ENCODE data around the gene MRPS10. TPM values are rescaled to one million over a fixed set of nuclear protein-coding genes. Genes with fewer than 3 reads are reported as not detected.
A peak's percentile ranks its signal among the peaks of the same experiment; 100 is the strongest.

Gene MRPS10
- total RNA-seq, 1 experiment from 2014 or later = 62.9 TPM

GRCh38 chr6:42250274-42250931 lies 32.7 kb upstream of the MRPS10 start:
- ChIA-PET CTCF (no interaction called here), POLR2A (no interaction called here)
- no TSS peak for BruUV-seq (replicated peaks)
- DNase-seq (ENCODE audit: unreplicated experiment) = no peak
- intact Hi-C loops (cut with micrococcal nuclease) = no loop called here
- Mint-ChIP-seq H3K4me1 (ENCODE audit: insufficient read depth, unreplicated experiment) (peaks cover 25% of the 10 kb centered on the region), H3K9me3 (ENCODE audit: unreplicated experiment) (no peaks in the 10 kb centered on the region), H3K4me3 (ENCODE audit: unreplicated experiment) (no peak overlapping the region), H3K36me3 (ENCODE audit: insufficient read depth, unreplicated experiment) (peaks cover 68% of the 10 kb centered on the region), H3K27me3 (ENCODE audit: insufficient read depth, unreplicated experiment) (no peaks in the 10 kb centered on the region), H3K27ac (ENCODE audit: low read depth, unreplicated experiment) (no peak overlapping the region)
- no peak for TF ChIP-seq CTCF (IDR thresholded peaks at IDR 0.05; ENCODE audit: unreplicated experiment)

GRCh38 chr6:42249279-42249678 lies 31.6 kb upstream of the MRPS10 start:
- Mint-ChIP-seq H3K9me3 (ENCODE audit: unreplicated experiment) (no peaks in the 10 kb centered on the region), H3K27me3 (ENCODE audit: insufficient read depth, unreplicated experiment) (no peaks in the 10 kb centered on the region), H3K36me3 (ENCODE audit: insufficient read depth, unreplicated experiment) (peaks cover 71% of the 10 kb centered on the region), H3K27ac (ENCODE audit: low read depth, unreplicated experiment) (peak overlapping the region; percentile 68), H3K4me3 (ENCODE audit: unreplicated experiment) (no peak overlapping the region), H3K4me1 (ENCODE audit: insufficient read depth, unreplicated experiment) (peaks cover 25% of the 10 kb centered on the region)
- intact Hi-C loops (cut with micrococcal nuclease) = no loop called here
- no peak for TF ChIP-seq CTCF (IDR thresholded peaks at IDR 0.05; ENCODE audit: unreplicated experiment)
- ChIA-PET CTCF (interaction anchor here (0.8 kb wide), 1 partner anchor 13 kb away, joined by 3 read pairs; no protein-coding TSS in a partner anchor), POLR2A (interaction anchor here (0.7 to 1.9 kb wide), 2 partner anchors 10 to 153 kb away, joined by 3 to 6 read pairs; no protein-coding TSS in a partner anchor)
- no TSS peak for BruUV-seq (replicated peaks)
- peak; percentile 73 for DNase-seq (ENCODE audit: unreplicated experiment)

GRCh38 chr6:42243046-42243445 lies 25.4 kb upstream of the MRPS10 start:
- intact Hi-C loops (cut with micrococcal nuclease) = no loop called here
- H3K4me3 Mint-ChIP-seq (ENCODE audit: unreplicated experiment) = no peak overlapping the region
- H3K9me3 Mint-ChIP-seq (ENCODE audit: unreplicated experiment) = no peaks in the 10 kb centered on the region
- H3K4me1 Mint-ChIP-seq (ENCODE audit: insufficient read depth, unreplicated experiment) = peaks cover 23% of the 10 kb centered on the region
- DNase-seq (ENCODE audit: unreplicated experiment) = no peak
- BruUV-seq (replicated peaks) = no TSS peak
- peaks cover 73% of the 10 kb centered on the region for H3K36me3 Mint-ChIP-seq (ENCODE audit: insufficient read depth, unreplicated experiment)
- no peak for TF ChIP-seq CTCF (IDR thresholded peaks at IDR 0.05; ENCODE audit: unreplicated experiment)
- H3K27ac Mint-ChIP-seq (ENCODE audit: low read depth, unreplicated experiment) = no peak overlapping the region
- ChIA-PET POLR2A (interaction anchor here (0.7 to 0.8 kb wide), 2 partner anchors 83 to 160 kb away, joined by 3 to 4 read pairs; no protein-coding TSS in a partner anchor), CTCF (interaction anchor here (0.6 to 2.4 kb wide), 4 partner anchors 11 to 307 kb away, joined by 3 to 9 read pairs (median 5); no protein-coding TSS in a partner anchor)
- no peaks in the 10 kb centered on the region for H3K27me3 Mint-ChIP-seq (ENCODE audit: insufficient read depth, unreplicated experiment)

GRCh38 chr6:42241915-42242314 lies 24.3 kb upstream of the MRPS10 start:
- TF ChIP-seq CTCF (IDR thresholded peaks at IDR 0.05; ENCODE audit: unreplicated experiment) = no peak
- no peak overlapping the region for H3K27ac Mint-ChIP-seq (ENCODE audit: low read depth, unreplicated experiment)
- intact Hi-C loops (cut with micrococcal nuclease) = no loop called here
- H3K9me3 Mint-ChIP-seq (ENCODE audit: unreplicated experiment) = no peaks in the 10 kb centered on the region
- ChIA-PET CTCF (interaction anchor here (0.6 to 2.4 kb wide), 3 partner anchors 10 to 306 kb away, joined by 3 to 9 read pairs (median 7); no protein-coding TSS in a partner anchor), POLR2A (interaction anchor here (1.4 kb wide), 2 partner anchors 16 to 38 kb away, joined by 3 to 4 read pairs; no protein-coding TSS in a partner anchor)
- H3K4me1 Mint-ChIP-seq (ENCODE audit: insufficient read depth, unreplicated experiment) = peaks cover 23% of the 10 kb centered on the region
- H3K4me3 Mint-ChIP-seq (ENCODE audit: unreplicated experiment) = no peak overlapping the region
- BruUV-seq (replicated peaks) = no TSS peak
- peaks cover 76% of the 10 kb centered on the region for H3K36me3 Mint-ChIP-seq (ENCODE audit: insufficient read depth, unreplicated experiment)
- DNase-seq (ENCODE audit: unreplicated experiment) = no peak
- H3K27me3 Mint-ChIP-seq (ENCODE audit: insufficient read depth, unreplicated experiment) = no peaks in the 10 kb centered on the region

Data from MCF 10A (cell line).